ENCODE results near the gene DUS3L. TPM values are rescaled to one million over a fixed set of nuclear protein-coding genes. Genes with fewer than 3 reads are reported as not detected.

Gene DUS3L
- polyA plus RNA-seq, 4 donors: 19.5 to 33.1 (median 24.3) TPM

DNA sequence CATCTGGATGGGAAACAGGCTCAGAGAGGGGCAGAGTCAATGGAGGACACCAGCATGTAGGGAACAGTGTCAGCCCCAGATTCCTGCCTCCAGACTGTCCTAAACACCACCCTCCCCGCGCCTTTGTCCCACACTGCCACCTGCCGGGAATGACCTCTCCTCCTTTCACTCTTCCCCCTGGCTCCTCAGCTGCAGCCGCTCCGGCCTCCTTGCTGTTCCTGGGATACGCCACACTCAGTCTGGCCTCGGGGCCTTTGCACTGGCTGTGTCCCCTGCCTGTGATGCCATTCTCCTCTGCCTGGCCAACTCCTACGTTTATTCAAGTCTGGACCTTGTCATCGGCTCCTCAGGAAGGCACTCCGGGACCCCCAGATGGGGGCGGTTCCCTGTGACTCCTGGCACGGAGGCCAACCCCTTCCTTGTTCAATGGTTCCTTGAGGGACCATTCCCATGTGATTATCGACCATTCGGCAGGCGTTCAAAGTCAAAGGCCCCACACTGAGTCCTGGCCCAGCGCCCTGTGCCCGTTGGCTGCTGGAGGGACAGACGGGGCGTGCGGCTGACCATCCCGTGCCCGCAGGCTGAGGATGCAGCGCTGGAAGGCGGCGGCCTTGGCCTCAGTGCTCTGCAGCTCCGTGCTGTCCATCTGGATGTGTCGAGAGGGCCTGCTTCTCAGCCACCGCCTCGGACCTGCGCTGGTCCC lies 32.8 kb upstream of the DUS3L start:
- DNase-seq (ENCODE audit: low read depth in 4 of 4, low spot score in 3 of 4): no peak

- no peak for DNase-seq (ENCODE audit: low read depth in 4 of 4, low spot score in 3 of 4)
Measured at GRCh38 chr19:5822181-5822844, 31.4 kb upstream of the DUS3L start.

DNA sequence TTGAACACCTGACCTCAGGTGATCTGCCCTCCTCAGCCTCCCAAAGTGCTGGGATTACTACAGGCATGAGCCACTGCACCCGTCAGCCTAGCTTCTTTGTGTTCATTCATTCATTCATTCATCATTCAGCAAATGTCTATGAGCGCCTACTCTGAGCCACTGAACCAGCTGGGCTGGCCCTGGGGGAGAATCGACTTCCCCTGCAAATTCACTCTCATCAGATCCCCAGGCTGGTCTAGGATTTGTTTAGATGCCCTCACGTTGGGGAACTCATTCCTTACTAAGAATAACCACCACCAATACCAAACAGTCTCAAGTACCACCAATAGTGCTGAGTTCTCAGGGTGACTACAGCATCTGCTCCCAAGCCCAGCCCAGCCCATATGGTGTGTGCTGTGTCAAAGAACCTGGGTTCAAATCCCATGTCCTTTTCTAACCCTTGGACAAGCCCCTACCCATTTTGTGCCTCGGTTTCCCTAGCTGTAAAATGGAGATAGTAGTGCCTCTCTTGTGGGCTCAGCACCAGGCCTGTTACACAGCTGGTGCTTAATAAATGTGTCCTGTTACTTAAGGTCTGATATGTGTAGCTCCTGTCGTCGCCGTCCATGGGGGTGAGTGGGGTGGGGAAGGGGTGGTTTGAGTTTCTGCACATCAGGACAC lies 30.7 kb upstream of the DUS3L start:
- no peak for DNase-seq (ENCODE audit: low read depth in 4 of 4, low spot score in 3 of 4)

DNA sequence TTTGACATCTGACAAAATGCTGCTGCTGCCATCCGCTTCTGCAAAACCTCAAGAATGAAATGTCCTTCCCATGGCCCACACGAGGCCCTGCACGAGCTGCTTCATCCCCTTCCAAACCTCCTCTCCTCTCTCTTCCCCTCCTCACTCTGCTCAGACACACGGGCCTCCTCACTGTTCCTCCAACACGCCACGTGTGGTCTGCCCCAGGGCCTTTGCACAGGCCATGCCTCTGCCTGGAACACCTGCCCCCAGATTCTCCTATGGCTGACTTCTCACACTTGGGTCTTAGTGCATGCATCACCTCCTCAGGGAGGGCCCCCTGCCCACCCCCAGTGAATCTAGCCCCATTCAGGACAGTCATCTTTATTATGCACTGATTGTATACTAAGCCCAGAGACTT lies 29.8 kb upstream of the DUS3L start:
- no peak for DNase-seq (ENCODE audit: low read depth in 4 of 4, low spot score in 3 of 4)

GRCh38 chr19:5818594-5818993 lies 27.6 kb upstream of the DUS3L start:
- no peak for DNase-seq (ENCODE audit: low read depth in 4 of 4, low spot score in 3 of 4)

GRCh38 chr19:5817218-5817617 lies 26.3 kb upstream of the DUS3L start:
- no peak for DNase-seq (ENCODE audit: low read depth in 4 of 4, low spot score in 3 of 4)

DNA sequence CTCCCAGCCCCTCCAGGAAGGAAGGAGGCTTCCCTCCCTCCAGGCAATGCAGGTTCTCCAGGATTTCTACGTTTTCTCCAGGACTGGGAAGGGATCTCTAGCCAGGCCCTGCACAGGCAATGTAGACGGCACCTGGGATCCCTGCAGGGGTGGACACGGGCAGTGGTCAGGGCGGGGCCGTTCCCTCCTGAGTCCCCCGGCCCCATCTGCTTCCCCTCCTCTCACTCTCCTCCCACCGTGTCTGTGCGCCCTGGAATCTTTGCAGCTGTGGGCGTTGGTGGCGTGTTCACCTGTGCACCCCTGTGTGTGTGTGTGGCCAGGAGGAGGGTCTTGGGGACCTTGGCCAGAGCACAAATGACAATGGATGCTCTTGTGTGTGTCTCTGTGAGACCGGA lies 23.9 kb upstream of the DUS3L start:
- DNase-seq (ENCODE audit: low read depth in 4 of 4, low spot score in 3 of 4): no peak

DNA sequence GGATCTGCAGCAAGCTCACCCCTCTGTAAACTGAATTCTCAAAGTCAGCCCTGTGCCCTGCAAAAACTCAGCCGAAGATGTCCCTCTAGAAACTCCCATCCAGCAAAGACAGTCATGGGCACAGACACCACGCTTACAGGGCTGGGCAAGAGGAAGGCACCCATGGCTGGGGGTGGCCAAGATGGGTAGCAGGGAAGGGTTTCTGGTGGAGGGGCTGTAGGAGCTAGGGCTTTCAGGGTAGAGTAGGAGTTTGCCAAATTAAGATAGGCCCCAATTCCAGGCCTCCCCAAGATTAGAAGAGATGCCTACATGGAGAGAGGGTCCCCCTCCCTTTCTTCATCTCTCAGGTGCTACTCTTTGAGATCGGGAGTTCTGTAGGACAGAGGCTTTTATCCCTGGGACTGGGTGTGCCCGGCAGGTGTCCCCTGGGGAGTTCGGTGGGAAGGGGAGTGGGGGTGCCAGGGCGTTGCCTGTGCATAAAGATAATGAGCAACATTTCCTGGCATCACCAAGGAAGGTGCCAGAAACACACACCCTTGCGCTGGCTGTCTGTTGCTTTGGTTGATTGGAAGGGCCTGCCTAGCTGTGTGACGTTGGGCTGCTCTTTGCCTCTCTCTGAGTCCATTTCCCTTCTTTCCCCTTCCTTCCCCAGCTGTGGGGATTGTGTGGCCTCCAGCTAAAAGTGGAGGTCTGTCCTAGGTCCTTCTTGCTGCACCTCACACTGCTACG lies 23.3 kb upstream of the DUS3L start:
- no peak for DNase-seq (ENCODE audit: low read depth in 4 of 4, low spot score in 3 of 4)

- DNase-seq (ENCODE audit: low read depth in 4 of 4, low spot score in 3 of 4): no peak
Measured at GRCh38 chr19:5811117-5811516, 20.2 kb upstream of the DUS3L start.

DNA sequence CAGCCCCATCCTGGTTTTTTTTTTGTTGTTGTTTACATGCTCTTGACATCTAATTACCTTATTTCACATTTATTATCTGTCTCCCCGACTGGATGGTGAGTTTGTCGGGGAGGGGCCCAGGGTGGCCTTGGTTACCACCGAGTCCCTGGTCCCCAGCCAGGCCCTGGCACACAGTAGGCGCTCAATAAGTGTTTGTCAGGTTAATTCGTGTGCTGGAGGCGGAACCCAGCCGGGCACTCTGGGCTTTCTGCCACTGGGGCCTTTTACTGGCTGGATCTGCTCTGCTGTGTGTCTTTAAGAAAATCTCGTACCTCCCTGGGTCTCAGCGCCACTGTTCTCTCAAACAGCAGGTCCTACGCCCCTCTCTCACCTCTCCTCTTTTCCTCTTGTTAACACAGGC lies 18.5 kb upstream of the DUS3L start:
- no peak for DNase-seq (ENCODE audit: low read depth in 4 of 4, low spot score in 3 of 4)

DNA sequence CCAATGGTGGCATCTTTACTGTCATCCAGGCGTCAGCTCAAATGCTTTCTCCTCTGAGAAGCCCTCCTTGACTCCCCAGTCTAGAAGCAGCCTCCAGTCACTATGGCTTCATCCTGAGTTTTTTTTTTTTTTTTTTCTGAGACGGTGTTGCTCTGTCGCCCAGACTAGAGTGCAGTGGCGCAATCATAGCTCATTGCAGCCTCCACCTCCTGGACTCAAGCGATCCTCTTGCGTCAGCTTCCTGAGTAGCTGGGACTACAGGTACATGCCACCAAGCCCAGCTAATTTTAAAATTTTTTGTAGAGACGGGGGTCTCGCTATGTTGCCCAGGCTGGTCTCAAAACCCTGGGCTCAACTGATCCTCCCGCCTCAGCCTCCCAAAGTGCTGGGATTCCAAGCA lies 18.1 kb upstream of the DUS3L start:
- DNase-seq (ENCODE audit: low read depth in 4 of 4, low spot score in 3 of 4): no peak

DNA sequence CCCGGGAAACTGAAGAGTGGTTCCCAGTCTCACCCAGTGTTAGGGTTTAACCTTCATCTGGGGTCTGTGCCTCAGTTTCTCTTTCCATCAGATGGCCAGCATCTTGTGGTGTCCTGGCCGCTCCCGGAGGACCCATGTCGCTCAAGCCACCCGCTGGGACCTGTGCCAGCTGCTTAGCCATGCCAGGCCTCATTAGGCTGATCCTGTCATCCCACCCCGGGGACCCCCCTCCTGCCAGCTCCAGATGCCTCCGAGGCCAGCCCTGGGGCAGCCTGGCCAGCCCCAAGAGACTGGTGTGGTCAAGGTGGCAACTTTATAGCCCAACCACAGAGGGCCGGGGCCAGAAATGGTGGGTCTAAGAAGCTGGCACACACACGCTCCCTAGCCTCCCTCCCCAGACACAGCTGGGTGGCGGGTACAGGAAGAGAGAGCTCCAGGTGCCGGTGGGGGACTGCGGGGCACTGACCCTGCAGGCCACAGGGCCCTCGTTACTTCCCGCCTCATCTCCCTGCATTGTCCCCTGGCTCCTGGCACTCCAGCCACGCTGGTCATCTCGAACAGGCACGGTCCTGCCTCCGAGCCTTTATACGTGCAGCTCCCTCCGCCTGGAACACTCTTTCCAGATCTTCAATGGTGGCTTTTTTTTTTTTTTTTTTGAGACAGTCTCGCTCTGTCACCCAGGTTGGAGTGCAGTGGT lies 17.3 kb upstream of the DUS3L start:
- no peak for DNase-seq (ENCODE audit: low read depth in 4 of 4, low spot score in 3 of 4)

GRCh38 chr19:5806905-5807304 lies 15.9 kb upstream of the DUS3L start:
- no peak for DNase-seq (ENCODE audit: low read depth in 4 of 4, low spot score in 3 of 4)

- DNase-seq (ENCODE audit: low read depth in 4 of 4, low spot score in 3 of 4): no peak
Measured at GRCh38 chr19:5806133-5806489, 15.1 kb upstream of the DUS3L start.

GRCh38 chr19:5805462-5806132 lies 14.6 kb upstream of the DUS3L start:
- DNase-seq (ENCODE audit: low read depth in 4 of 4, low spot score in 3 of 4): no peak

- no peak for DNase-seq (ENCODE audit: low read depth in 4 of 4, low spot score in 3 of 4)
Measured at GRCh38 chr19:5804516-5805461, 13.8 kb upstream of the DUS3L start, which contains the start of gene NRTN. Gene NRTN, plus strand, starts transcription at chr19:5805067. Its CDS starts 19,099 bp downstream, at chr19:5824166.

DNA sequence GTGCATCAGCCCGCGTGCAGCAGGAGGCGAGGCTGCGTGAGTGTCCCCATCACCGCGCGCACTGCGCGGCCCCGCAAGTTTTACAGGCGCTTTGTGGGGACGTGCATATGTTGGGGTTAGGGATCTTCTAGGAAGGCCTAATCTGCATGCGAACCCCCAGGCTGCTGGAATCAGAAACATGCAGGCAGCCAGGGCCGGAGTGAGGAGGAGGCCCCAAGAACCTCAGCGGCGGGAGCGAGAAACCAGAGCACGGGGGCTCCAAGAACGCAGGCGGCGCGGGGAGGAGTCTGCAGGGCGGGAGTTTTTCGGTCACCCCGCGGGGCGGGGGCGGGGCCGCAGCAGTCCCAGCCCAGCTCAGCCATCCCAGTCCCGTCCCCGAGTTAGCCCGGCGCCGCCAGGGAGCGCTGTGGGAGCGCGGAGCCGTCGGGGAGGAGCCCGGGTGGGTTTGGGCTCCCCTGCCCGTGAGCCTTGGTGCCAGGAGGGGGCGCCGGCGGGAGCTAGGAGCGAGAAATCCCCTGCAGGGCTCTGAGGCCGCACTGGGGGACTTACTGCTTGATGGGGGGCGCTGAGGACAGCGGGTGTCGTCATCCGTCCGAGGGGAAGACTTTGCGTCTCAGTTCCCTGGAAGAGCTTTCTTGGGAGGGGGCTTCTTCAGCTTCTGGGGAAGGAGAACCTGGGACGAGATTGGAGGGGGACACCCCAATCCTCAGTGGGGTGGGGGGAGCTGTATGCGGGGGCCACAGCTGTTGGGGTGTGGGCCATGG lies 13.0 kb upstream of the DUS3L start:
- DNase-seq (ENCODE audit: low read depth in 4 of 4, low spot score in 3 of 4): peak; percentile 83 to 89 (median 88)

GRCh38 chr19:5803441-5803751 lies 12.4 kb upstream of the DUS3L start:
- DNase-seq (ENCODE audit: low read depth in 4 of 4, low spot score in 3 of 4): no peak
